Stimulated activated CD4-positive, alpha-beta T cell treated with anti-CD3 and anti-CD28 coated beads, Interleukin-15, amount 100 ng/mL, for 24 hours (primary cell): ENCODE data around the gene NADK2.
"Not testable (repeated sequence)": the region's sequence is repeated elsewhere in the genome, so short reads cannot be mapped to it uniquely, and the experiment has no call there.

Source experiments
- DNase-seq: peaks from one replicate; pipeline ENCODE4 v3.0.0-alpha.2; 2020

NADK2 gene

GRCh38 chr5:36205329-36205728 is 36.4 kb downstream of the NADK2 start:
- DNase-seq, result no peak

DNA sequence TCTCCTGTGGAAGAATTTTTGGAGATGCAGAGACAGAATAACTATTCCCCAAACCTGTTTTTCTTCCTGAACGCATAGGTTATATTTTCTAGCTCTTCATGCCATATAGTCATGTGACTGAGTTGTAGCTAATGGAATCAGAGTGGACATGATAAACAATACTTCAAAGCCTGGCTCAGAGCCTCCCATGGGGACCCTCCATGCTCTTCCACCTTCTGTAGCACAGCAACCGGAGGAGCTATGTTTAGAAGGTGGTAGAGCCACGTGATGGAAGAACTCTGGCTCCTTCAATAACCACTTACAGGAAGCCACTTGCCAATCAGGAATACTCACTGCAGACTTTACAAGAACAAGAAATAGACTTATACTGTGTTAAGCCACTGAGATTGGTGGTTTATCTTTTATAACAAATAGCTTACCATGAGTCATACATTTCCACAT is 39.2 kb downstream of the NADK2 start:
- DNase-seq, result no peak

DNA sequence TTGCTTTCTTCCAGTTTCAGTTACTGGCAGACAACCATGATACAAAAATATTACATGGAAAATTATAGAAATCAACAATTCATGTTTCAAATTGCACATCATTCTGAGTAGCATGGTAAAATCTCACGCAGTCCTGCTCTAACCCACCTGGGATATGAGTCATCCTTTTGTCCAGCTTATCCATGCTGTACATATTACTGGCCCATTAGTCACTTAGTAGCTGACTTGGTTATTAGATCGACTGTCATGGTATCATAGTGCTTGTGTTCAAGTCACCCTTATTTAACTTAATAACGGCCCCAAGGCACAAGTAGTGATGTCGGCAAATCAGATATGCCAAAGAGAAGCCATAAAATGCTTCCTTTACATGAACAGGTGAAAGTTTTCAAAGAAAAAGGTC is 41.2 kb downstream of the NADK2 start:
- no peak for DNase-seq

- no peak for DNase-seq
Measured at GRCh38 chr5:36199620-36200019, 42.1 kb downstream of the NADK2 start.

- DNase-seq, result not testable (repeated sequence)
Measured at GRCh38 chr5:36198783-36199182, 42.9 kb downstream of the NADK2 start.

- DNase-seq, result no peak
Measured at GRCh38 chr5:36198281-36198680, 43.4 kb downstream of the NADK2 start.

DNA sequence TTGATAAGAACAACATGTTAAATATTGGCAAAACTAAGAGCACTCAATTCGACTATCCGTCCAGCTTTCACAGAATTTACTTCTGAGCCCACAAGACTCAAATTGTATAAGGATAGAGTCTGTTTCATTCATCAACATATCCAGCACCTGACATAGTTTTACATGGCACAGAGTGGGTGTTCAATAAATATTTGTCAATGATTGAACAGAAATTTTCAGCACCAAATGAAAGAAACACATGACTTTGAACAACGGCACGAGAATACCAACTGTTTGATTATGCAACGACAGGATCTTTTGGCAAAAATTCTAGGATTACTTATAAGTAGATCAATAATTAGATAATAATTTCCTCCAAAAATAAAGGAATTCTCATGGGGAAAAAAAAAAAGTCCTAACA is 48.0 kb downstream of the NADK2 start:
- DNase-seq, result no peak

GRCh38 chr5:36184408-36184807 is 57.3 kb downstream of the NADK2 start:
- not testable (repeated sequence) for DNase-seq

DNA sequence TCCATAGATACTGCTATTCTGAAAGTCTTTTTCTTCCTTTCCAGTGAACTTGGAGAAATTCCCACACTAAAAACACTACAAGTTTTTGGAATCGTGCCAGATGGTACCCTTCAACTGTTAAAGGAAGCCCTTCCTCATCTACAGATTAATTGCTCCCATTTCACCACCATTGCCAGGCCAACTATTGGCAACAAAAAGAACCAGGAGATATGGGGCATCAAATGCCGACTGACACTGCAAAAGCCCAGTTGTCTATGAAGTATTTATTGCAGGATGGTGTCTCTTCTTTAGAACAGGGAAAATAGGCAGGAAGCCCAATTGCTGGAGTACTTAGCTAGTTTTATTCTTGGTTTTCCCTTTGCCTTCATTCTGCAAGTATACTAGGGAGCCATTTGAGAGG is 60.0 kb downstream of the NADK2 start:
- DNase-seq, result no peak

DNA sequence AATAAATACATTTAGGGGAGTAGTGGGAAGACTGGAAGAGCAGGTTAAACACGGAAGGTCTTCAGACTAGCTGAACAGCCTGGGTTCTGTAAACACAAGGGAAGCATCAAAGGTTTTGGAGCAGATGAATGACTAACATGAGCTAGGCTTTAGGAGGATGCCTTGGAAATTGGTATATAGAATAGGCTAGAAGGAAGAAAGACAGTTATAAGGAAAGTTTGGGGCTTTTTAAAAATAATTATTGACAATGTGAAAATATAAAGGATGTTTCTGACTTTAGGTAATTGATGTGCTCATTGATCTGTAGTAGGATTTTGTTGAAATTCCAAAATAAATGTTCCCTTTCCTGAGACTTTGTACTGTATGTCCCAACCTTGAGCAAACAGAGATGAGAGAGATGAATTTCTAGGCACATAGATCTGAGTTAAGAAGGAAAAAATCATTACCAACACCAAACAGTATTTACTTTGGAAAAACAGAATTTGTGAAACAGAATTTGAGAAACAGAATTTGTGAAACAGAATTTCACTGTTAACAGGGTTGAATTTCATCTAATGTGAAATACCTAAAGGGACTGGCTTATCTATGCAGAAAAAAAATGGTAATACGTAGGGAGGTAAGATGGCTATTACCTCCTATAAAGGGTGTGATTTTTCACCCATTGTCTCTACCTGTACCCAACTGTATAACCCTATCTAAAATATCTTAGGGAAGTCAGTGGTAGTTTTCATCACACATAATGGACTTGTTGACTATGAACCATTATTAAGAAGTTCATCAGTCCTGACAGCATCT is 61.0 kb downstream of the NADK2 start:
- DNase-seq, result no peak

GRCh38 chr5:36179950-36180349 is 61.8 kb downstream of the NADK2 start:
- no peak for DNase-seq

GRCh38 chr5:36178524-36178890 is 63.2 kb downstream of the NADK2 start:
- no peak for DNase-seq

DNA sequence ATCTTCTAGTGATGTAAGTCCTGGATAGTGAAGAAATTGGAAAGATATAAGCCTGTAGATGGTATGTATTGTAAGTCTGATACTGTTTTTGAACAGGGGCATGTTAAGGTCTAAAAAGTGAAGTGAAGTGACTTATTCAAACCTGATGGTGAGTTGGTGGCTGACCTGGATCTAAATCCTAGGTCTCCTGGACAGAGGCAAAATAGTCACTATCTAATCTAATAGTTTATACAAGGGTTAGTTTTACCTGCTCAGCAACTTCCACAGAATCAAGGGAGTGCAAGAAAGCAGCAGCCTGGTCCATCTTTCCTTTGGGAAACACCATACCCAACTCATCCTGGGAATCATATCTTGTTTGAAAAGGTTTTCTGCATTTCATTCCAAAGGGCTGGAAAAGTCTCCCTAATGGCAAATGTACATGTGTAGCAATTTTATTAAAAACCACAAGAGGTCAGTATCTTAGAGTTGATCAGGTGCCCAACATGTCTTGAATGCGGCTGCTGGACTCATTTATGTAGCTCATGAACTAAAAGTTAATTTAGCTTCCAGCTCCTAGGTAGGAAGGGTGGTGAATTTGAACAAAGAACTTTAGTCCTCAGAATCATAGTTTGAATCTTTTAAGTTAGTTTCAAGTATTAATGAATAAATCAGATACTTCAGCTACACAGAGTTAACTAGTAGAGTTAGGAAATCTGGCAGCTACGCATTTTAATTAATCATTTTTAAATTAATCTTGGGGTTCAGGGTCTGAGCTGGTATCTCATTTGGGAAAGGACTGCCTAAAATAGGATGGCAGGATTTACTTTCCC is 63.8 kb downstream of the NADK2 start:
- no peak for DNase-seq

GRCh38 chr5:36177154-36177553 is 64.6 kb downstream of the NADK2 start:
- DNase-seq, result no peak

DNA sequence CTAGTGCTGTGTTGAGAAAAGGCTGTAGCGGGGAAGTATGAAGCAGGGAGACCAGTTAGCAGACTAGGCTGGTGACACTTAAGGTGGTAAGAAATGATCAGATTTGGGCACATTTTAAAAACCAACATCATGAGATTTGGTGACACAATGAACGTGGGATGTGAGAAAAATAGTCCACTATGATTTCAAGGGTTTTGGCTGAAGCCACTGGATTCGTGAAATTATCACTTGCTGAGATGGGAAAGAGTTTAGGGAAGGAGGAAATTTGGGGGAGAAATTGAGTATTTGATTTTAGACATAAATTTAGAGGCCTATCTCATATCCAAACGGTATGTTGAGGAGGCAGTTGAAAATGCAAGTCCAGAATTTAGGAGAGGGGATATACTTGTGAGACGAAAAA is 66.7 kb downstream of the NADK2 start:
- no peak for DNase-seq

DNA sequence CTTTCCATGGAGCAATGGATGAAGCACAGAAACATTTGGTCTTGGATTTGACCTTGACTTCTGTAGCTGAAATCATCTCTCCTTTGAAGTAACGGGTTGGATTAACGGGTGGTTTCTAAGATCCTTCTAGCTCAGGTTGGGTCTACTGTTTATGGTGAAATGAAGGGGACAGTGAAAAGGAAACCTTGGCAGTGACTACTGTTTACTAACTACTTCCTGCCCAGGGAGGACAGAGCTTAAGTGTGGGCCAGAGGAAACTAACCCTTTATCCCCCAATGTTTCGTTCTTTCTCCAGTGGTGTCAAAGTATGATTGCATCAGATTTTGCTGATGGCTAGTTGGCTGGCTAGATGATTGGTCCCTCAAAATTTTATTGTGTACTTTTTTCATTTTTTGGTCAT is 67.6 kb downstream of the NADK2 start:
- no peak for DNase-seq

GRCh38 chr5:36173426-36173825 is 68.3 kb downstream of the NADK2 start:
- no peak for DNase-seq

GRCh38 chr5:36172599-36172998 is 69.1 kb downstream of the NADK2 start:
- DNase-seq, result no peak

DNA sequence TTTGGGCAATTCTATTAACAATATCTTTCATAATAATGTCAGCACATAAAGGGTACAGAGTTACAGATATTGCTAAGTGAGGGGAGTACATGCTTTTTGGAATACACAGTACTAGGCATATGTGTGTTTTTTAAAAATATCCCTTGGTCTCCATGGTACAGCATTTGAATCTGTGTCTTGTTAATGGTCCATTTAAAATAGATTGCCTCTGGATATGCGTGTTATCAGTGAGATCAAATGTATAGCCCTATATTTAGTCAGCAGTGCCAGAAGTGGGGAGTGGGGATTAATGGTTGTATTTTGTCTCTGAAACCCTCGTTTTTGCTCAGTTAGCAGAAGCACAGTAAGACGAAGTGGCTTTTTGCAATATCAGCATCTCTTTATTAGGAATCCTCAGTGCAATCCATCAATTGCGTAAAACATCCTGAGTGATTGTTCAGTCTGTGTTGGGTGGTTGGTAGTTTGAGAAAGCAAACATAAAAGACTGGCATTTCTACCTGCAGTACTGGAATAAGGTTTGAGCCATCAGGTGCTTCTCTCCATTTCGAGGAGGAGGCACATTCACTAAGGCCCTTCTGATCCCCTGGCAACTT is 70.8 kb downstream of the NADK2 start:
- DNase-seq, result no peak

GRCh38 chr5:36168737-36169136 is 73.0 kb downstream of the NADK2 start:
- no peak for DNase-seq

DNA sequence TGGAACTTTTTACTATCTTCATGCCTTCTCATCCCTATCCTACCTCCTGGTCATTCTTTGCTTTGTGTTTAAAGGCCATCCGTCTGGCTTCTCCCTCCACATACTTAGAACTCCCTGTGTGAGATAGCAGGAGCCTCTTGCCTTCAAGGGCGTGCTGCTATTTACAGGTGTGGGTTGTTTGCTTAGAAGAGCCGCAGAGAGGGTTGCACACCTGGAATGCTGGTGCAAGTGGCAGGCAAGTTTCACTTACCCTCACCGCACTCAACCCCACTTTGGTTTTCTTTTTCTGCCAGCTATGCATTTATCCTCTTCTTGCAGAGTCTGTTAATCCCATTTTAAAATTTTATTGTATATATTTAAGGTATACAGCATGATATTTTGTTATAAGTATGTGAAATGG is 77.3 kb downstream of the NADK2 start:
- no peak for DNase-seq

DNA sequence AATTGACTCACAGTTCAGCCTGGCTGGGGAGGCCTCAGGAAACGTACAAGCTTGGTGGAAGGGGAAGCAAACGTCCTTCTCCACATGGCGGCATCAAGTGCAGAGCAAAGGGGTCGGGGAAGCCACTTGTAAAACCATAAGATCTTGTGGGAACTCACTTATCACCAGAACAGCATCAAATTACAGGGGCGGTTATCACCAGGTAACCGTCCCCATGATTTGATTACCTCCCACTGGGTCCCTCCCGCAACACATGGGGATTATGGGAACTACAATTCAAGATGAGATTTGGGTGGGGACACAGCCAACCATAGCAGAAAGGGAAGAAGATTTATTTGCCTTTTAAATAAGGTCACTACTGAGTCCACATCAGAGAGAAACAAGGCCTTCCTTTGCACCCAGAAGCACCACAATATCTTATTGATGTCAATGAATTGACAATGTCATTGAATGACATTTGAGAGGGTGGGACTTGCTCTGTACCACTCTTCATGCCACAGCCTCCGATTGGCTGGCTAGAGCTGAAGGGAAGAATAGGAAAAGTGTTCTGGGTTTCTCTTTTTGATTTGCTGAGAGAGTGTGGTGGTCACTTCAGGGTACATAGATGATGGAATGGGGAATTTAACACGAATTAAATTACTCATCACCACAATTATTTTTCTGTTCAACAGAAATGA is 78.8 kb downstream of the NADK2 start:
- no peak for DNase-seq

- DNase-seq, result no peak
Measured at GRCh38 chr5:36161361-36161760, 80.4 kb downstream of the NADK2 start.
